Measurements from ENCODE around the gene PRKAG2.
"Not testable (repeated sequence)": the region's sequence is repeated elsewhere in the genome, so short reads cannot be mapped to it uniquely, and the experiment has no call there.

PRKAG2 gene

DNA sequence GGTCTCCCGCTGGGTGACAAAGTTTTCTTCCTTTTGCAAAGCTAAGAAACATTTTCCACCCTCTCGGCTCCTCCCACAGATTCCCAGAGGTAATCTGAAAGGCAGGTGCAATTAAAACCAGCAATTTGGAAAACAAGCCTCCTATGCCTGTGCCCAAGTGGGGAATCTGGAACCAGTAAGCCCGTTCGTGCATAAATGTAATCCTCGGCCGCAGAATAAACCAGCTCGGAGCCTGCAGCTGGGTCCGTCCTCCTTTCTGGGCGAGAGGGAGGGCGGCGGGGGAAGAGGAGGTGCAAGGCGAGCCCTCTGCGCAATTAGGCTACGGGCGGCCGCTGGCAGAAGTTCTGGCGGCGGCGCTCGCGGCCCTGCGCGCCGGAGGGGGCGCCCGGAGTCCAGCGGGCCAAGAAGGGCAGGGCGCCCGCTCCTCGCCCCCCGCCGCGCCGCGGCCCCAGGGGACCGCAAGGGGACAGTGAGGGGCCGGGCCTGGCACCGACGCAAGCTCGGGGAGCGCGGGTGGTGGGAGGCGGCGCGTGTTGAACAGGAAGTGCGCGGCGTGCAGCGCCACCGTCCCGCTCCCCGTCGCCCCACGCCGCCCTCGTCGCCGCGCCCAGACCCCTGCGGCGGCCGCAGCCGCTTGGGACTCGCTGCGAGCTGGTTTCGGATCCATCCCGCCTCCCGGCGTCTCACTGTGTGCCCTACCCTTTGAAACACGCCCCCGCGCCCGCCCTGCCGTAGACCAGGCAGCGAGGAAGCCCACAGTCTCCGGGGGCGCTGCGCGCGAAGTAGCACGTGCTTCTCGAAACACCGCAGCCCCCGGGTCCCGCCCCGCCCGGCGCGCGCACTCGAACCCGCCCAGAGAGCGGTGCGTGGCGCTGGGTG, at the start of gene PRKAG2:
Gene PRKAG2 (minus strand): TSS at position 217 of the 879 bp plus-strand sequence. CDS start 495 bp downstream, outside the sequence.
- peak; percentile 76 for DNase-seq

DNA sequence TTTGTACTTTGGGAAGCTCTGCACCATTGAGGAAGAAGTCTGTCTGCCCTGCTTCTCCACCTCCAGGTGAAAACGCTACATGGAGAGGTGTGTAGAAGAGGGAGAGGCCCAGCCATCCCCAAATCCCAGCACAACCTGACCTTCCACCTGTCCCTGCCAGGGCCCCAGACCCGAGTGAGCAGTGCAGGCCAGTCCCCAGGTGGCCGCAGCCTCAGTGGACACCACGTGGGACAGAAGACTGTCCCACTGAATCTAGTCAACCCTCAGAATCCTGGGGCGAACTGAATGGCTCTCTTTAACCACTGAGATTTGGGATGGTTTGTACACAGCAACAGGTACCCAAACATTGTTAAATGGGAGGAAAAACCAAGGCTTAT, 49.4 kb upstream of the PRKAG2 start:
- DNase-seq, result no peak

GRCh38 chr7:151925446-151926335, 48.8 kb upstream of the PRKAG2 start:
- no peak for DNase-seq

- no peak for DNase-seq
Measured at GRCh38 chr7:151924508-151924907, 47.6 kb upstream of the PRKAG2 start.

- no peak for DNase-seq
Measured at GRCh38 chr7:151924001-151924400, 47.1 kb upstream of the PRKAG2 start.

DNA sequence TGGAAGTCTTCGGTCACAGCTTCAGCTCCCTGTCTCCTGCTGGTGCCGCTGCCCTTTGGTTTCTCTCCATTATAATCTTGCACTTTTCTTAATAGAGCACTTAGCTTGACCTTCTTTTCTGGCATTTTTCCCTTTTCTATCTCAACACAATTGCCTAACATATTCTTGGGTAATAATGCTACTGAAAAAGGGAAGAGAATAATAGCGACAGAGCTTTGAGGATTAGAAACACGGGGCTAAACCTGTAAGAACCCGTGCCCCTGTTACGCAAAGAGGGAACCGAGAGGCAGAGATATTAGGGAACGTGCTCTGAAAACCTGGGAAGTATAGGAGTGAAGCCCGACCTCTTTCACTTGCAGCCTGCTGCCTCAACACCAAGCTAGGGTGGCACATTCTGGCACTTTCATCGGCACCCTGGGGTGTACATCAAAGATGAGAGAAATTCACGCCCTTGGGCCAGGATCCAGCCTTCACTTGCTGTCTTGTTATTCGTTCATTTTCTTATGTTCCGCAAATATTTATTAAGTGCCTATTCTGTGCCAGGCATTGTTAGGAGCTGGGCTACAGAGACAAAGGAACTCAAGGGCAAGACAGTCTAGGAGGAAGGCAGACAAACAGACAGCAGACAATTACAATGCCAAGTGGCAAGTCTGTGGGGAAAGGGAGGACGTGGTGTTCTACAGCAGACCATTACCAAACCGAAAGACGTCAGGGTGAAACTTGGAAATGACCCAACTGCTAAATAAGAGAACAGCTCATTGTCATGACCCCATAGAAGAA, 46.4 kb upstream of the PRKAG2 start:
- no peak for DNase-seq

DNA sequence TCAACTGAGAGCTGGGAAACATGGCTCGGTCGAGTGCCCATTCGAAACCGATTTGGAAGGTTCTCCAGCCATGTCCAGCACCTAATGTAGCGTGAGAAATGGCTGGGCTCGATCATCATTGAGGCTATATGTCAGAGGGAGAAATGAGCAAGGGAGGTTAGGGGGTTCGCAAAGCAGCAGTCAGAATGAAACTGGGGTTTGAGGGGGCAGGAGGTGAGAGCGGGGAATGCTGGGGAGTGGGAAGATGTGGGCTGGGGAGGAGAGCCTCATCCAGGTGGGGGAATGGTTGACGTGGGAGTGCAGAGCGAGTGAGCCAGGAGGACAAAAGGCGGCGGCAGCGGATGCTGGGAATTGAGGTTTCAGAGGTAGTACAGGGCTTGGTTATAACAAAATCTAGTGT, 44.5 kb upstream of the PRKAG2 start:
- no peak for DNase-seq

DNA sequence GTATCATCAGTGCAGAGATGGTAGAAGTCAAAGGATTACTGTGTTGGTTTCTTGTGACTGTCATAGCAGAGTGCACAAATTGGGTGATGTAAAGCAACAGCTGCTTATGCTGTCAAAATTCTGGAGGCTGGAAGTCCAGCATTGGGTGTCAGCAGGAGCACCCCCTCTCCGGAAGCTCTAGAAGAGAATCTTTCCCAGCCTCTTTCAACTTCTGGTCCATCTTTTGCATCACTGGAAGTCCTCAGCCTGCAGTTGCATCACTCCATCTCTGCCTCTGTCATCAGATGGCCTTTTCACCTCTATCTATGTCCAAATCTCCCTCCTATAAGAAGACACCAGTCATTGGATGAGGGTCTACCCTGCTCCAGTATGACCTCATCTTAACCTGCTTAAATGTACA, 43.6 kb upstream of the PRKAG2 start:
- no peak for DNase-seq

DNA sequence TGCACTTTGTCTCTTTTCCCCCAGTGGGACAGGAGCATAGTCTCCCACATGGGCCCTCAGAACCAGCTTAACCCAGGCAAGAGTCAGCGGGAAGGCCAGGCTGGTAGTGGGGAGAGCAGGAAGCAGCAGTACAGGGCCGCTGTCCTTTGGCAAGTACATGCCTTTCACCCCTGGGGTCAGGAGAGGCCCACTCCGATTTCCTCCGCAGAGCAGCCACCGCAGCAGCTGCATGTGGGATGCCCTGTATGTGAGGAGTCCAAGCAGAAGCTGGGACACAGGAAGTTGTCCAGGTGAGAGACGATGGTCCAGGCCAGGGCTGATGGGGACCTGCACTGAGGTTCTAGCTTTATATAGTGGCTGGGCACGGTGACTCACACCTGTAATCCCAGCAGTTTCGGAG, 42.7 kb upstream of the PRKAG2 start:
- no peak for DNase-seq

- DNase-seq, result no peak
Measured at GRCh38 chr7:151918510-151918843, 41.6 kb upstream of the PRKAG2 start.

GRCh38 chr7:151917791-151918509, 41.0 kb upstream of the PRKAG2 start:
- DNase-seq, result no peak

DNA sequence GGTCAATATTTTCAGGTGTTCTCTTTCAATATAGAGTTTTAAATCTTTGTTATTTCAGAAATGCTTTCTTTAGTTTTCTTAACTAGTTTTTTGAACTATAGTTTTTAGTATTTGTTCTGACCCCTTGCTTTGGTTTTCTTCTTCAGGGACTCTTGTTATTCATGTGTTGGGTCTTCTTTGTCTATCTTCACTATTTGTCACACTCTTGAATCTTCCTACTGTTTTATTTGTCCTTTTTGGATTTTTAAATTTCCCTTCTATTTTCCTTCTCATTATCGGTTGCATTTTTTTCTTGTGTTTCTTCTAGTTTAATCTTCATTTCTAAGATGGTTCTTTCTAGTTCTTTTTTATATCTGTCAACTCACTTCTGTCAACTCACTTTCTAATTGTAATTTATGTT, 37.1 kb upstream of the PRKAG2 start:
- DNase-seq, result no peak

GRCh38 chr7:151910655-151911054, 33.7 kb upstream of the PRKAG2 start:
- DNase-seq, result not testable (repeated sequence)

- DNase-seq, result not testable (repeated sequence)
Measured at GRCh38 chr7:151907115-151907514, 30.2 kb upstream of the PRKAG2 start.

DNA sequence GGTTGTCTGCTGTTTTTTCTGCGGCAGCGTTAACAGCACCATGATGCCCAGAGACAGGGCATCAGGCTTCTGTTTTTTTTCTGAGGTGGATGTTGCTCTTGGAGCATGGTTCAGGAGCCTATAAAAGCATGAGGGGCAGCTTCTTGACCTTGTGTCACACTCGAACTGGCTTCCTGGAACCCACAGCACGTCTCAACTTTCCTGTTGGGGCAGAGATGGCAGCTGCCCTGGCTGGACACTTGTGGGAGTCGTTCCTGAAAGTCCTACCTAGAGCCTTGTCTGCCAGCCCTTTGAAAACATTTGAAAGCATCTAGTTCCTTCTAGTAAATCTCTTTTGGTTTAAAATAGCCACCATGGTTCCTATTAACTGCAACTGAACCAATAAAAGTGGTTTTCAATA, 28.9 kb upstream of the PRKAG2 start:
- DNase-seq, result no peak

GRCh38 chr7:151905353-151905752, 28.4 kb upstream of the PRKAG2 start:
- DNase-seq, result no peak

DNA sequence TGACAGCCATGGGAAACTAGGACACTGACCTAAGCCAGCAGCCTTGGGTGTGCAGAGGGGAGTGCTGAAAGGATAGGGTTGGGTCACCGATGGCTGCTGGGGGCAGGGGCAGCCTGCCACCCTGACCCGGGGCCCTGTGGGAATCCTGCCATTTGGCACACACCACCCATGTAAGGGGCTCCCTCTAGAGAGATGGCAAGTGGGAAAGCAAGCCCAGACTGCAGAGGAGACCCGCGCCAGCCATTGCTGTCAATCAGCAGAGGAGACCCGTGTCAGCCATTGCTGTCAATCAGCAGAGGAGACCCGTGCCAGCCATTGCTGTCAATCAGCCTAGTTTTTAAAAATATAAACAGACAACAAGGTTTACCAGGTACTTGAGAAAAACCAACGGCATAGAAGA, 27.4 kb upstream of the PRKAG2 start:
- DNase-seq, result no peak

- no peak for DNase-seq
Measured at GRCh38 chr7:151903249-151904032, 26.5 kb upstream of the PRKAG2 start.

GRCh38 chr7:151902311-151902710, 25.4 kb upstream of the PRKAG2 start:
- no peak for DNase-seq

DNA sequence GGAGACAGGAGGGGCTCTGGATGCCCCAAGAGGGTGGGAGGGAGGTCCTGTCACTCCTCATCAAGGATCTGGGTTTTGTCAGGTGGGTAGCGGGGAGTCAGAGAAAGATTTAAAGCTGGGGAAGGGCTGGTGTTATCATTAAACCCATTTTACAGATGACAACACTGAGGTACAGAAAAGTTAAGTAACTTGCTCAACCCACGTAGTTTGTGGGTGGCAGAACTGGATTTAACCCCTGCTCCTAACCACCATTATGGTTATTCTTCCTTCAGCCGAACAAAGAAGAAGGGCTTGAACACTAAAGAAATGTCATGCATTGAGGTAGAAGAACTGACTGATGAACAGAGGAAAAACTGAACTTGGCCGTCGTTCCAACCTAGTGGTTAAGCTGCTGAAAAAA, 24.9 kb upstream of the PRKAG2 start:
- DNase-seq, result no peak

- DNase-seq, result no peak
Measured at GRCh38 chr7:151900986-151901621, 24.2 kb upstream of the PRKAG2 start.

Measured in CD4-positive, alpha-beta T cell treated with Interleukin-17A for 1 hour (primary cell).